ENCODE data around the gene CIPC. TPM values are rescaled to one million over a fixed set of nuclear protein-coding genes. Genes with fewer than 3 reads are reported as not detected.
A peak's percentile ranks its signal among the peaks of the same experiment; 100 is the strongest.

The CIPC gene
- total and polyA plus RNA-seq, 5 donors: 28.1 to 73.1 (median 64.4) TPM

DNA sequence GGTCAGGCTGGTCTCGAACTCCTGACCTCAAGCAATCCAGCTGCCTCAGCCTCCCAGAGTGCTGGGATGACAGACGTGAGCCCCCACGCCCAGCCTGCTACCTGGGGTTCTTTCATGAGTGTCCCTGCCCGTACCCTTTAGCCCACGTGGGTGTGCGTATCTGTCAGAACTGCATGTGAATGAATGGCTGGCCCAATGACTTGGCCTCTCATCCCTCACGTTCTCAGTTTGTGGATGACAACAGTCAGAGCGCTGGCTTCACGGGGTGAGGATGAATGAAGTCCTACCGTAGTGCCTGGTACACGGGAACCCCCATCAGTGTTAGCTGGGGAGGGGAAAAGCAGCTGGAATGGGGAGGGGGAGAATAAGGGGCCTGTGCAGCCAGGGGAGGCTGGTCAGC is 59.7 kb downstream of the CIPC start:
- no peaks in the 10 kb centered on the region for H3K27me3 ChIP-seq (ENCODE audit: control insufficient read depth, insufficient read depth)
- no peak for DNase-seq
- no peaks in the 10 kb centered on the region for H3K9me3 ChIP-seq (ENCODE audit: control insufficient read depth, low read length)
- WGBS: 33% methylated on average over 11 of the region's 11 CpGs
- H3K4me3 ChIP-seq (ENCODE audit: low read length): no peak overlapping the region
- peak overlapping the region; percentile 28 for H3K27ac ChIP-seq (ENCODE audit: low read length)
- H3K4me1 ChIP-seq (ENCODE audit: control insufficient read depth, insufficient read depth, low read length): peaks cover 2% of the 10 kb centered on the region
- ATAC-seq: no peak
- intact Hi-C loops (cut with DNase I): loop anchor here in 2 of 4 donors (10.0 kb wide), 1 partner anchor 157 kb away; no protein-coding TSS in a partner anchor

- intact Hi-C loops (cut with DNase I): loop anchor here in 2 of 4 donors (10.0 kb wide), 1 partner anchor 156 kb away; no protein-coding TSS in a partner anchor
- ATAC-seq (peak; percentile 93 to 94), DNase-seq (peak; percentile 62 to 84 (median 81))
- peaks cover 2% of the 10 kb centered on the region for H3K4me1 ChIP-seq (ENCODE audit: control insufficient read depth, insufficient read depth, low read length)
- 9% methylated on average over 18 of the region's 18 CpGs for WGBS
- H3K9me3 ChIP-seq (ENCODE audit: control insufficient read depth, low read length): no peaks in the 10 kb centered on the region
- peak overlapping the region; percentile 28 for H3K27ac ChIP-seq (ENCODE audit: low read length)
- H3K4me3 ChIP-seq (ENCODE audit: low read length): no peak overlapping the region
- H3K27me3 ChIP-seq (ENCODE audit: control insufficient read depth, insufficient read depth): no peaks in the 10 kb centered on the region
Measured at GRCh38 chr14:77158175-77158881, 60.3 kb downstream of the CIPC start.

GRCh38 chr14:77158882-77159255 is 60.8 kb downstream of the CIPC start:
- no peak for DNase-seq
- peaks cover 2% of the 10 kb centered on the region for H3K4me1 ChIP-seq (ENCODE audit: control insufficient read depth, insufficient read depth, low read length)
- 59% methylated on average over 2 of the region's 2 CpGs for WGBS
- H3K27me3 ChIP-seq (ENCODE audit: control insufficient read depth, insufficient read depth): no peaks in the 10 kb centered on the region
- H3K27ac ChIP-seq (ENCODE audit: low read length): no peak overlapping the region
- intact Hi-C loops (cut with DNase I): loop anchor here in 2 of 4 donors (10.0 kb wide), 1 partner anchor 156 kb away; no protein-coding TSS in a partner anchor
- H3K4me3 ChIP-seq (ENCODE audit: low read length): no peak overlapping the region
- H3K9me3 ChIP-seq (ENCODE audit: control insufficient read depth, low read length): no peaks in the 10 kb centered on the region
- ATAC-seq: no peak

GRCh38 chr14:77161011-77161410 is 63.0 kb downstream of the CIPC start:
- 72% methylated on average over 4 of the region's 4 CpGs for WGBS
- Histone ChIP-seq H3K27me3 (ENCODE audit: control insufficient read depth, insufficient read depth) (no peaks in the 10 kb centered on the region), H3K9me3 (ENCODE audit: control insufficient read depth, low read length) (no peaks in the 10 kb centered on the region), H3K4me3 (ENCODE audit: low read length) (no peak overlapping the region), H3K27ac (ENCODE audit: low read length) (no peak overlapping the region), H3K4me1 (ENCODE audit: control insufficient read depth, insufficient read depth, low read length) (no peaks in the 10 kb centered on the region)
- DNase-seq: no peak
- no peak for ATAC-seq
- intact Hi-C loops (cut with DNase I): no loop called here

Other genes starting within 250 kb of the CIPC start
- gene IRF2BPL, start 69.5 kb upstream of the CIPC start, total RNA-seq: 10 to 100 TPM; 43.5 to 61.2 (median 51.5) TPM
- 22.0 TPM for gene IRF2BPL, start 69.5 kb upstream of the CIPC start, polyA plus RNA-seq
- not detected for gene ZDHHC22, start 43.5 kb downstream of the CIPC start, total RNA-seq
- not detected for gene ZDHHC22, start 43.5 kb downstream of the CIPC start, polyA plus RNA-seq
- under 1 TPM in 3 of 4 donors, not detected in 1; 0.03 to 0.23 (median 0.14) TPM for gene TMEM63C, start 83.5 kb downstream of the CIPC start, total RNA-seq
- gene TMEM63C, start 83.5 kb downstream of the CIPC start, polyA plus RNA-seq: 0.11 TPM
- not detected for gene NGB, start 172.9 kb downstream of the CIPC start, total RNA-seq
- not detected for gene NGB, start 172.9 kb downstream of the CIPC start, polyA plus RNA-seq
- gene POMT2, start 222.6 kb downstream of the CIPC start, total RNA-seq: 10 to 100 TPM; 15.2 to 21.9 (median 17.9) TPM
- 8.3 TPM for gene POMT2, start 222.6 kb downstream of the CIPC start, polyA plus RNA-seq
- gene GSTZ1, start 222.8 kb downstream of the CIPC start, total RNA-seq: 1 to 10 TPM; 4.5 to 8.3 (median 5.8) TPM
- 8.5 TPM for gene GSTZ1, start 222.8 kb downstream of the CIPC start, polyA plus RNA-seq

All from right cardiac atrium (tissue), 5 donors.